GM12875 (cell line): ENCODE measurements around the gene AGO3.
"Not testable (repeated sequence)": the region's sequence is repeated elsewhere in the genome, so short reads cannot be mapped to it uniquely, and the experiment has no call there.

Experiments
- H3K4me3 ChIP-seq: one replicate; pipeline ENCODE4 v1.5.1; 2011; ENCODE audit warnings: low read depth, low read length, control low read depth
- TF ChIP-seq, protein P1 (sequence below): IDR thresholded peaks from 2 replicates; pipeline ENCODE4 v1.5.1; 2011; ENCODE audit warnings: low read depth, mild to moderate bottlenecking, control low read depth, inconsistent platforms, low read length, moderate library complexity, borderline replicate concordance; ENCODE audit not compliant: insufficient read depth

Gene AGO3

DNA sequence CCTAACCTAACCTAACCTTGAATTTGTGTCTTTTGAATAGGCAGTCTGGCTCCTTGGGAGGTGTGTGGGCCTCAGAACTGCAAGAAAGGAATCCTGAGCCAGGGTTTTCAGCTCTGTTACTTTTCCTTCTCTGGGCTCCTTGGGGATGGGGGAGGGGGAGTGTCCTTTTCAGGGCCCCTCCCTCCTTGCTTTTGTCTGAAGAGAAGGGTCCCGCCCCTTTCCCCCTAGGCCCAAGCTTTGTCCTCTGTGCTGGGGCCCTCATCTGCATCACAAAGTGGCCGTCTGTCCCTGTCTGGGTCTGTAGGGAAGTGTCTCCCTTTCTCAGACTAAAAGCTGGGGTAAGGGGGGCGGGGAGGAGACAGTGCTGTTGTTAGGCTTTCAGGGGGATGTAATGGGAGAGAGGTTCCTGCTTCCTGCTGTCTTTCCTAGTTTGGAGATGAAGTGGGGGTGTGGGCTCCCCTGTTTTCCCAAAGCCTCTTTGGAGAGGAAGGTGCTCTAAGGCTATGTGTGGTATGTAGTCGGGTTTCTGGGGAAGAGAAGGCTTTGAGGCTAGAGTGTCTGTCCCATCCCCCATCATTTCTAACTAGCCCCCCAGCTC, 44.8 kb upstream of the AGO3 start:
- TF ChIP-seq, protein P1, sequence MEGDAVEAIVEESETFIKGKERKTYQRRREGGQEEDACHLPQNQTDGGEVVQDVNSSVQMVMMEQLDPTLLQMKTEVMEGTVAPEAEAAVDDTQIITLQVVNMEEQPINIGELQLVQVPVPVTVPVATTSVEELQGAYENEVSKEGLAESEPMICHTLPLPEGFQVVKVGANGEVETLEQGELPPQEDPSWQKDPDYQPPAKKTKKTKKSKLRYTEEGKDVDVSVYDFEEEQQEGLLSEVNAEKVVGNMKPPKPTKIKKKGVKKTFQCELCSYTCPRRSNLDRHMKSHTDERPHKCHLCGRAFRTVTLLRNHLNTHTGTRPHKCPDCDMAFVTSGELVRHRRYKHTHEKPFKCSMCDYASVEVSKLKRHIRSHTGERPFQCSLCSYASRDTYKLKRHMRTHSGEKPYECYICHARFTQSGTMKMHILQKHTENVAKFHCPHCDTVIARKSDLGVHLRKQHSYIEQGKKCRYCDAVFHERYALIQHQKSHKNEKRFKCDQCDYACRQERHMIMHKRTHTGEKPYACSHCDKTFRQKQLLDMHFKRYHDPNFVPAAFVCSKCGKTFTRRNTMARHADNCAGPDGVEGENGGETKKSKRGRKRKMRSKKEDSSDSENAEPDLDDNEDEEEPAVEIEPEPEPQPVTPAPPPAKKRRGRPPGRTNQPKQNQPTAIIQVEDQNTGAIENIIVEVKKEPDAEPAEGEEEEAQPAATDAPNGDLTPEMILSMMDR = no peak
- no peak overlapping the region for H3K4me3 ChIP-seq

DNA sequence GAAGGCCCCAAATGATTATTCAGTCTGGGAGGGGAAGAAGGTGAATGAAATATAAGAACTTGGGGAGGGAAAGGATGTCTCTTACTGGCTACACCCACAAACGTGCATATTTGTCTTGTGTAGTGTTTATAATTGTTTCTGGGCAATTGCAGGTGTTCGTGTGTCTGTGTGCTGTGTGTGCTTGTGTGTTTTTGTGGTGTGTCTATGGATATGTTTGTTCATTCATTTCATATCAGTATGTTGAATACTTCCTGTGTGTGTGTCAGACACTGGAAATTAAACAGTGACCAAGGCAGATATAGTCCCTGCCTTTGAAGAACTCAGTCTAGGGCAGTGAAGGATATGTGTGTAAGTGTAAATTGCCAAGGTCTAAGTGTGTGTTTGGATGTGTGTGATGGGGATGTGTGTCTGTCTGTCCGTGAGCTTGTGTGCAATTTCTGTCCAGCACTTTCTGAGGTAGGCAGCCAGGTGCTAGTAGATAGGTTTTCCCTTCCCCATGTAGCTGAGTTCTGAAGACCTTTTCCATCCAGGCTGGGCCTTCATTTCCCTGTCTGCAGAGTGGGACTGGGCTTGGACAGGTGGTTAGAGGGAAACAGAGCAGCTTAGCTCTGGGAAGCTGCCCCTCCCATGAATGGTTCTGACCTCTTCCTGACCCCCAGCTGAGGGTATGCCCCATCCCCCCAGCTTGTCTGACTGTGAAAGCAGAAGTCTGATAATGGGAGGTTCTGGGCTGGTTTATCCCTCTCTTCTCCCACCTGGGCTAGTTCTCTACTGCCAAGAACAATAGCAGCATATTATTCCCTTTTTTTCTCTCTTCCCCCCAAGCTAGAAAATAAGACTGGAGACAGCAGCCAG, 44.1 kb upstream of the AGO3 start:
- TF ChIP-seq, protein P1 = no peak
- no peak overlapping the region for H3K4me3 ChIP-seq

DNA sequence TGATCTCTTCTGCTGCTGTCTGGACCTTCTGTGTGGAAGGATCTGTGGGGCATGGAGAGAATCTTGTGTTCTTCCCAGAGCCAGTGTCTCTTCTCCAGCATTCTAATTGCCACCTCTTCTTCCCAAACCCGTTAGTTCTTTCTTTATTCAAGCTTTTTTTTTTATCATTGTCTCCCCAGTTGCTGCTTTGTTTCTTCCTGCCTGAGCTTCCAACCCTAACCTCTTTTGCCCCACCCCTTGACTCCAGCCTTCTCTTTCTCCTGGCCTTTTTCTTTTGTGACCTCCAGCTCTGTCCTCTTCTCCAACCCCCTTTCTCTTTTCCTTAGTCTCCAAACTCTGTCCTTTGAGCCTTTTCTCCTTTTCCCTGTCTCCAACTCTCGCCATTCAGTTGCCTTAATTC, 43.4 kb upstream of the AGO3 start:
- TF ChIP-seq, protein P1 = no peak

DNA sequence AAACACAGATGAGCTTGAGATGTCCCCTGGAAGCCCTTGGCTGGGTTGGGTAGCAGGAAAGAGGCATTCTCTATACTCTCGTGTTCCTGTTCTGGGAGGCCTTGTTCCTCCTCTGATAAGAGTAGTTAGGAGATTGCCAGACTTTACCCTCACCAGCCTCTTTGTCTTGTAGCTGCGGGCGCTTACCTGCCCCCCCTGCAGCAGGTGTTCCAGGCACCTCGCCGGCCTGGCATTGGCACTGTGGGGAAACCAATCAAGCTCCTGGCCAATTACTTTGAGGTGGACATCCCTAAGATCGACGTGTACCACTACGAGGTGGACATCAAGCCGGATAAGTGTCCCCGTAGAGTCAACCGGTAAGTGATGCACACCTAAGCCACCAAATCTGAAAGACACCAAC, 42.6 kb upstream of the AGO3 start:
- no peak overlapping the region for H3K4me3 ChIP-seq
- TF ChIP-seq, protein P1 = no peak

More for the DNA sequence above, 43.4 kb upstream of the AGO3 start:
- no peak overlapping the region for H3K4me3 ChIP-seq

DNA sequence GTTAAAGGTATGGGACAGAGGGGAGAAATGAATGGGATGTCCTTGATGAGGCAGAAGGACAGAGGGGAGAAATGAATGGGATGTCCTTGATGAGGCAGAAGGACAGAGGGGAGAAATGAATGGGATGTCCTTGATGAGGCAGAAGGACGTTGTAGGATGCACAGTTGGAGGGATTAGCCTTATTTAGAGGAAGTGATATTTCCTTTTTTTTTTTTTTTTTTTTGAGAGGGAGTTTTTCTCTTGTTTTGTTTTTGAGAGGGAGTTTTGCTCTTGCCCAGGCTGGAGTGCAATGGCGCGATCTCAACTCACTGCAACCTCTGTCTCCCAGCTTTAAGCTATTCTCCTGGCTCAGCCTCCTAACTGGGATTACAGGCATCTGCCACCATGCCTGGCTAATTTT, 41.9 kb upstream of the AGO3 start:
- not testable (repeated sequence) for H3K4me3 ChIP-seq

DNA sequence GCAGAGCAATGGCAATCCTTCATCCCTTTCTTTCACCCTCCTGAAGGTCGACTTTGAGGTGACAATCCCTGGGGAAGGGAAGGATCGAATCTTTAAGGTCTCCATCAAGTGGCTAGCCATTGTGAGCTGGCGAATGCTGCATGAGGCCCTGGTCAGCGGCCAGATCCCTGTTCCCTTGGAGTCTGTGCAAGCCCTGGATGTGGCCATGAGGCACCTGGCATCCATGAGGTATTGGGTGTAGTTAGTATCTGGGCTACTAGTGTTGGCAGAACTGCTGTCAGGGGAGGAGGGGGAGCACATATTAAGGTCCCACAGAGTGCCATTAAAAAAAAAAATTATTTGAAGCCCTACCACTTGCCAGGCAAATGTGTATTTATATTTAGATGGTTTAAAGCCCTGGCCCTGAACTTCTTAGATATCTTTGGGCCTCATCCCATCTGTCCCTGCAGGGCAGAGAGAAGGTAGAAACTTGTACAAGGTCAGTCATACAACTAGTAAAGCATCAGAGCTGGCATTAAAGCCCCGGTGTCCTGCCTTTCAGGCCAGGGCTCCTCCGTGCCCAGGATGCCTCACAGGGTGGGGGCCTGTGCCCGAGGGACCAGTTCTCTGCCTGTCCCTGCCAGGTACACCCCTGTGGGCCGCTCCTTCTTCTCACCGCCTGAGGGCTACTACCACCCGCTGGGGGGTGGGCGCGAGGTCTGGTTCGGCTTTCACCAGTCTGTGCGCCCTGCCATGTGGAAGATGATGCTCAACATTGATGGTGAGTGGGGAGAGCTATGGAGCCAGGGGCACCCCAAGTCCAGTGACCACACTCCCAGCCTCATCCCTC, 37.6 kb upstream of the AGO3 start:
- TF ChIP-seq, protein P1 = no peak
- no peak overlapping the region for H3K4me3 ChIP-seq

- no peak overlapping the region for H3K4me3 ChIP-seq
- TF ChIP-seq, protein P1 = no peak
Observed at GRCh38 chr1:35894183-35894582, 36.7 kb upstream of the AGO3 start.
